Measurements from ENCODE around the gene DZIP1L.
"Not testable (repeated sequence)": the region's sequence is repeated elsewhere in the genome, so short reads cannot be mapped to it uniquely, and the experiment has no call there.

Gene DZIP1L

DNA sequence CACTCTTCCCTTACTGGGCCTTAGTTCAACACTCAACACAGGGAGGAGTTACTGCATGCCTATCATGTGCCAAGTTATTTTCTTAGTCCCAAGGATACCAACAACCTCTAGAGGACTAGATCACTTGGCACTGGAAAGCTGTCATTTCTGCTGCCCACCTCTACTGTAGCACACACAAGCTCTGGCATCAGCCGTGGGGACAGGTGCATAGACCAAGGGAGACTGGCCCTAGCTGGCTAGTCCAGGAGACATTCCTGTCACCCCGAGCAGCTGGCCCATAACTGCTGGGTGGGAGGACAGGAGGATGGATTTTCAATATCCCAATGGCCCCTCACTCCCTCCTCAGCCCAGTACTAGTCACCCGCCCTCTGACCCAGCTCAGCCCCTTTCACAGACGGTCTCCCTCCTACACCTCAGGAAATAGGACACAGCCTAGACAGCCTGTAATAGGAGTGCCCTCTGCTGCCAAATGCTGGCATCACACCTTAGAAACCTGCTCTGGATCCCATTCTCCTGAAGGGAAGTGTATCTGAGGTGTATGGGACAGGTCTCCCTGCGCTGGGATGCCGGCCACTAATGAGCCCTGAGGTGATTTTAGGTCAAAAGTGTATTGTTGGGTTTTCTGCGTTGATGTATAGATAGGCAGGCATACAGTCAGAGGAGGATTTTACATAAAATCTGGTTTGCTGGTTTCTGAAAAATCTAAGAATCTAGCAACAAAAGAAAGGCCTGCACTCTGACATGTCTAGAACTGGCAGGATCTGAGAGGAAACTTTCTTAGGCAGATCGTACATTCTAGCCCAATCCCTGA lies 3.4 kb upstream of the DZIP1L start:
- Histone ChIP-seq H3K4me3 (ENCODE audit: low read depth in 1 of 5, low read length in 5 of 5) (peak overlapping the region in 2 of 5 donors; percentile 15 to 29), H3K9me3 (ENCODE audit: control insufficient read depth in 5 of 5, low read length in 5 of 5) (peaks cover 0 to 3% (median 0%) of the 10 kb centered on the region in 5 donors), H3K36me3 (ENCODE audit: control insufficient read depth in 5 of 5, insufficient read depth in 5 of 5, low read length in 5 of 5) (no peaks in the 10 kb centered on the region), H3K9ac (ENCODE audit: low read length in 5 of 5) (no peak overlapping the region), H3K27ac (ENCODE audit: low read depth, low read length) (peak overlapping the region; percentile 60), H3K4me1 (ENCODE audit: control insufficient read depth in 5 of 5, insufficient read depth in 5 of 5, low read length in 5 of 5) (peaks cover 8 to 36% (median 26%) of the 10 kb centered on the region in 5 donors), H3K27me3 (ENCODE audit: control insufficient read depth in 5 of 5, insufficient read depth in 4 of 5, low read length in 5 of 5) (no peaks in the 10 kb centered on the region)

DNA sequence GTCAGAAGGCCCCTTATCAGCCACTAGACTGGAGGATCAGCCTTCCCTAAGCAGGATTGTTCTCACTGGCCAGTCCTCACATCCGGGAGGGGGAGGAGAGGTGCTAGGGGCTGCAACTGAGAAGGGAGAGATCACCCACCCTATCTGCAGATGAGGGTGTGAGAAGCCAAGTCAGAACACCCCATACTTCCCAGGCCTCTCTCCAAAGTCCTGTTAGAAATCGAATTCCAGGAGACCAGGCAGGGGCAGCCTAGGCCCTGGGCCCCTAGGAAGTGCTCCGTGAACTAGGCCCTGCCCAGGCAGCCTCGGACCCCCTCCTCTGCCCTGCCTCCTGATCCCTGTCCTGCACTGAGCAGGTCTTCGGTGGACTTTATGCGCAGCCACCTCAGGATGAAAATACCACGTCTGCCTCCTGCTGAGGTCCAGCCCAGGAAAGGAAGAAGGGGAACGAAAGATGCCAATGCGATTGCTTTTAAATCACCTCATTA lies 933 bp downstream of the DZIP1L start:
- Histone ChIP-seq H3K4me1 (ENCODE audit: control insufficient read depth in 5 of 5, insufficient read depth in 5 of 5, low read length in 5 of 5) (peaks cover 9 to 52% (median 43%) of the 10 kb centered on the region in 5 donors), H3K9me3 (ENCODE audit: control insufficient read depth in 5 of 5, low read length in 5 of 5) (no peaks in the 10 kb centered on the region), H3K36me3 (ENCODE audit: control insufficient read depth in 5 of 5, insufficient read depth in 5 of 5, low read length in 5 of 5) (peaks cover 0 to 4% (median 0%) of the 10 kb centered on the region in 5 donors), H3K27me3 (ENCODE audit: control insufficient read depth in 5 of 5, insufficient read depth in 4 of 5, low read length in 5 of 5) (no peaks in the 10 kb centered on the region), H3K27ac (ENCODE audit: low read depth, low read length) (peak overlapping the region; percentile 84), H3K4me3 (ENCODE audit: low read depth in 1 of 5, low read length in 5 of 5) (peak overlapping the region; percentile 76 to 90 (median 83)), H3K9ac (ENCODE audit: low read length in 5 of 5) (peak overlapping the region; percentile 76 to 97 (median 90))

DNA sequence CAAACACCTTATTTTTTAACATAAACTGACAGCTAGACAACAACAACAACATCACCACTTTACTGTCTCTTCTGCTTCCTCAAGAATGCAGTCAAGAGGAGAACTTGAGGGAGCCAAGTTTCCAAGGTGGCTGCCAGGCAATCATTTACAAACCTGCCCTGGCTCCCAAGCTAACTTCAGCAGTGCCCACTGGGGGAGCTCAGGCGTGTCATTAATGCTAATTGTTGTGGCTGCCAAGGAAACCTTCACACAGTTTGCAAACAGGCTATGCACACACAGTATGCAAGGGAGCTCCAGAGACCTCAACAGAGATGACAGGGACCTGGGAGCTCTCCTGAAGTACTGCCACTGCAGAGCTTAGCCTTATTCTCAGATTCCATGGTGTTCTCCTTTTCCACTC lies 2.1 kb downstream of the DZIP1L start:
- peaks cover 6 to 45% (median 38%) of the 10 kb centered on the region in 5 donors for H3K4me1 ChIP-seq (ENCODE audit: control insufficient read depth in 5 of 5, insufficient read depth in 5 of 5, low read length in 5 of 5)
- peaks cover 0 to 4% (median 0%) of the 10 kb centered on the region in 5 donors for H3K36me3 ChIP-seq (ENCODE audit: control insufficient read depth in 5 of 5, insufficient read depth in 5 of 5, low read length in 5 of 5)
- H3K4me3 ChIP-seq (ENCODE audit: low read depth in 1 of 5, low read length in 5 of 5): peak overlapping the region in 2 of 5 donors; percentile 13
- no peaks in the 10 kb centered on the region for H3K9me3 ChIP-seq (ENCODE audit: control insufficient read depth in 5 of 5, low read length in 5 of 5)
- no peaks in the 10 kb centered on the region for H3K27me3 ChIP-seq (ENCODE audit: control insufficient read depth in 5 of 5, insufficient read depth in 4 of 5, low read length in 5 of 5)
- peak overlapping the region; percentile 84 for H3K27ac ChIP-seq (ENCODE audit: low read depth, low read length)
- no peak overlapping the region for H3K9ac ChIP-seq (ENCODE audit: low read length in 5 of 5)

DNA sequence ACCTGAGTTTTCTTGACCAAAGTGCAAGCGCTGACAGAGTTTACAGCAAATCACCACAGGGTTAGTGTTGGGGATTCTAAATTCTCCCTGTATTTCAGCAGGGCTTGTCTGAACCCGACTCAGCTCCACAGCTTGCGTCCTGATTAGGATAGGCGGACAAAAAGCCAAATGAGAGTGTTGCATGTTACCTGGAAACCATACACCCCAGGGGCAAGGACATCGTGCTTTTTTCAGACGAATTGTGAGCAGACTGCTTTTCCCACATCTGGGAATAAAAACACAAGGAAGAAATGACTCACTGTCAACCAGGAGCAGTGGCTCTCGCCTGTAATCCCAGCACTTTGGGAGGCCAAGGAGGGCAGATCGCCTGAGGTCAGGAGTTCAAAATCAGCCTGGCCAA lies 3.0 kb downstream of the DZIP1L start:
- H3K9ac ChIP-seq (ENCODE audit: low read length in 5 of 5): no peak overlapping the region
- H3K27me3 ChIP-seq (ENCODE audit: control insufficient read depth in 5 of 5, insufficient read depth in 4 of 5, low read length in 5 of 5): no peaks in the 10 kb centered on the region
- H3K27ac ChIP-seq (ENCODE audit: low read depth, low read length): no peak overlapping the region
- H3K9me3 ChIP-seq (ENCODE audit: control insufficient read depth in 5 of 5, low read length in 5 of 5): no peaks in the 10 kb centered on the region
- no peak overlapping the region for H3K4me3 ChIP-seq (ENCODE audit: low read depth in 1 of 5, low read length in 5 of 5)
- H3K4me1 ChIP-seq (ENCODE audit: control insufficient read depth in 5 of 5, insufficient read depth in 5 of 5, low read length in 5 of 5): peaks cover 6 to 40% (median 34%) of the 10 kb centered on the region in 5 donors
- H3K36me3 ChIP-seq (ENCODE audit: control insufficient read depth in 5 of 5, insufficient read depth in 5 of 5, low read length in 5 of 5): peaks cover 0 to 9% (median 0%) of the 10 kb centered on the region in 5 donors

DNA sequence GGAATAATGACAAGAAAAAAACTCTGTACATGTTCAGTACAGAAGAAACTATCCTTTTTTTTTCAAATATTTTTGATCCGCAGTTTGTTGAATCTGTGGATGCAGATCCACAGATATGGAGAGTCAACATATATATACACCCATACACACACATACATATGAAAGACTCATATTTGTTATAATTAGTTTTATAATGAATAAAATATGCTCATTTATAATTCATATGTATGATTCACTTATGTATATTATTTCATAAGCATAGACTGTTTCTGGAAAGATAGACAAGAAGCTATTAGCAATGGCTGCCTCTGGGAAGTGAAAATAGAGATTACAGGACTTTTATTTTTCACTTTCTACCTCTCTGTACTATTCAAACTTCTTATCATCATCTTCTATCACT lies 9.8 kb downstream of the DZIP1L start:
- no peak overlapping the region for H3K4me3 ChIP-seq (ENCODE audit: low read depth in 1 of 5, low read length in 5 of 5)
- H3K4me1 ChIP-seq (ENCODE audit: control insufficient read depth in 5 of 5, insufficient read depth in 5 of 5, low read length in 5 of 5): peaks cover 0 to 6% (median 0%) of the 10 kb centered on the region in 5 donors
- no peak overlapping the region for H3K9ac ChIP-seq (ENCODE audit: low read length in 5 of 5)
- H3K27me3 ChIP-seq (ENCODE audit: control insufficient read depth in 5 of 5, insufficient read depth in 4 of 5, low read length in 5 of 5): no peaks in the 10 kb centered on the region
- peaks cover 8 to 40% (median 27%) of the 10 kb centered on the region in 5 donors for H3K36me3 ChIP-seq (ENCODE audit: control insufficient read depth in 5 of 5, insufficient read depth in 5 of 5, low read length in 5 of 5)
- H3K9me3 ChIP-seq (ENCODE audit: control insufficient read depth in 5 of 5, low read length in 5 of 5): no peaks in the 10 kb centered on the region
- no peak overlapping the region for H3K27ac ChIP-seq (ENCODE audit: low read depth, low read length)

DNA sequence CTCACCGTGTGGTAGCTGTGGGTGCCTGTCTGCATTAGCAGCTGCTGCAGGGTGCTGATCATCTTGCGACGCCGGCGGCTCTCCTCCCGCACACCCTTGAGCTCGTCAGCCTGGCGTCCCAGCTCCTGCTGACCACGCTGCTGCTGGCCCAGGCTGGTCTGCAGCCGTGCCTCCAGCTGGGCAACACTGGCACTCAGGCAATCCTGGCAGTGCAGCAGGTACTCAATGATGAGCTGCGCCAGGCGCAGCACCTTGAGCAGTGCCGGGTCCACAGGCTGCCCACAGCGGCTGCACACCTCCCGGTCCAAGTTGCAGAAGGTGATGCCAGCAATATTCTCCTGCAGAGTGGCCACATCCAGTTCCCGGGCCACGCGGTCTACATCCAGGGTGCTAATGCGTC lies 11.9 kb downstream of the DZIP1L start:
- no peak overlapping the region for H3K4me3 ChIP-seq (ENCODE audit: low read depth in 1 of 5, low read length in 5 of 5)
- no peak overlapping the region for H3K9ac ChIP-seq (ENCODE audit: low read length in 5 of 5)
- H3K27ac ChIP-seq (ENCODE audit: low read depth, low read length): no peak overlapping the region
- peaks cover 8 to 47% (median 27%) of the 10 kb centered on the region in 5 donors for H3K36me3 ChIP-seq (ENCODE audit: control insufficient read depth in 5 of 5, insufficient read depth in 5 of 5, low read length in 5 of 5)
- peaks cover 0 to 21% (median 6%) of the 10 kb centered on the region in 5 donors for H3K4me1 ChIP-seq (ENCODE audit: control insufficient read depth in 5 of 5, insufficient read depth in 5 of 5, low read length in 5 of 5)
- no peaks in the 10 kb centered on the region for H3K9me3 ChIP-seq (ENCODE audit: control insufficient read depth in 5 of 5, low read length in 5 of 5)
- no peaks in the 10 kb centered on the region for H3K27me3 ChIP-seq (ENCODE audit: control insufficient read depth in 5 of 5, insufficient read depth in 4 of 5, low read length in 5 of 5)

DNA sequence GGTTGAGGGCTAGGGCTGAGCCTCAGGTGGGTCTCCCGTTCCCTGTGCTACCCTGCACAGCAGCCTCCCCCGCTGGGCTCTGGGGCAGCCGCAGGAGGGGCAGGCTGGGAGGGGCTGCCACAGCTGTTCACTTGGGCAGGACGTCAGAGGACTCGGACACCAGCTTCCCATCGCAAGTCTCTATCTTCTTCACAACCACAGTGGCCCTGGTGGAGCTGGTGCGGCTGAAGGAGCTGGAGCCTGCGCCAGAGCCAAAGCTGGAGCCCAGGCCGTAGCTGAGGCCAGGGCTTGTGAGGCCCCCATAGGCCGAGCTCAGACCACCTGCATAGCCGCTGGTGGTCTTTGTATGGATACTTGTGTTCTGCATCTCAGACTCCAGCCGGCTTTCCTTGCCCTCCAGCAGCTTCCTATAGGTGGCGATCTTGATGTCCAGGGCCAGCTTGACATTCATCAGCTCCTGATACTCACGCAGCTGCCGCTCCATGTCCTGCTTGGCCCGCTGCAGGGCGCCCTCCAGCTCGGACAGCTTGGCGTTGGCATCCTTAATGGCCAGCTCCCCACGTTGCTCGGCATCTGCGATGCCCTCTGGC lies 14.0 kb downstream of the DZIP1L start:
- H3K4me3 ChIP-seq (ENCODE audit: low read depth in 1 of 5, low read length in 5 of 5); H3K27ac ChIP-seq (ENCODE audit: low read depth, low read length); H3K9ac ChIP-seq (ENCODE audit: low read length in 5 of 5); H3K9me3 ChIP-seq (ENCODE audit: control insufficient read depth in 5 of 5, low read length in 5 of 5); H3K27me3 ChIP-seq (ENCODE audit: control insufficient read depth in 5 of 5, insufficient read depth in 4 of 5, low read length in 5 of 5): not testable (repeated sequence)
- H3K4me1 ChIP-seq (ENCODE audit: control insufficient read depth in 5 of 5, insufficient read depth in 5 of 5, low read length in 5 of 5): peaks cover 0 to 21% (median 6%) of the 10 kb centered on the region in 5 donors
- H3K36me3 ChIP-seq (ENCODE audit: control insufficient read depth in 5 of 5, insufficient read depth in 5 of 5, low read length in 5 of 5): peaks cover 6 to 53% (median 32%) of the 10 kb centered on the region in 5 donors

DNA sequence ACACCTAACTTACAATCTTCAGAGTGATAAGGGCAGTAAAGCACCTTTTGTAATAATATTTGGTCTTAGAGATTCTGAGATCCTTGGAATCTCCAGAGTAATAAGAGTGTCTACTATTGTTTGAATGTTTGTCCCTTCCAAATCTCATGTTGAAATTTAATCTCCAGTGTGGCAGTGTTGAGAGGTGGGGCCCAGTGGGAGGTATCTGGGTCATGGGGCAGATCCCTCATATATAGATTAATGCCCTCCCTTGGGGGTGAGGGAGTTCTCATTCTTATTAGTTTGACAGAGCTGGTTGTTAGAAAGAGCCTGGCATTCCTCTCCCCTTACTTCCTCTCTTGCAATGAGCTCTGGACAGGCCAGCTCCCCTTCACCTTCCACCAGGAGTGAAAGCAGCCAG lies 16.0 kb downstream of the DZIP1L start:
- Histone ChIP-seq H3K4me3 (ENCODE audit: low read depth in 1 of 5, low read length in 5 of 5) (no peak overlapping the region), H3K9me3 (ENCODE audit: control insufficient read depth in 5 of 5, low read length in 5 of 5) (no peaks in the 10 kb centered on the region), H3K27me3 (ENCODE audit: control insufficient read depth in 5 of 5, insufficient read depth in 4 of 5, low read length in 5 of 5) (no peaks in the 10 kb centered on the region), H3K27ac (ENCODE audit: low read depth, low read length) (peak overlapping the region; percentile 55), H3K4me1 (ENCODE audit: control insufficient read depth in 5 of 5, insufficient read depth in 5 of 5, low read length in 5 of 5) (peaks cover 0 to 15% (median 6%) of the 10 kb centered on the region in 5 donors), H3K9ac (ENCODE audit: low read length in 5 of 5) (no peak overlapping the region), H3K36me3 (ENCODE audit: control insufficient read depth in 5 of 5, insufficient read depth in 5 of 5, low read length in 5 of 5) (peaks cover 10 to 61% (median 38%) of the 10 kb centered on the region in 5 donors)

DNA sequence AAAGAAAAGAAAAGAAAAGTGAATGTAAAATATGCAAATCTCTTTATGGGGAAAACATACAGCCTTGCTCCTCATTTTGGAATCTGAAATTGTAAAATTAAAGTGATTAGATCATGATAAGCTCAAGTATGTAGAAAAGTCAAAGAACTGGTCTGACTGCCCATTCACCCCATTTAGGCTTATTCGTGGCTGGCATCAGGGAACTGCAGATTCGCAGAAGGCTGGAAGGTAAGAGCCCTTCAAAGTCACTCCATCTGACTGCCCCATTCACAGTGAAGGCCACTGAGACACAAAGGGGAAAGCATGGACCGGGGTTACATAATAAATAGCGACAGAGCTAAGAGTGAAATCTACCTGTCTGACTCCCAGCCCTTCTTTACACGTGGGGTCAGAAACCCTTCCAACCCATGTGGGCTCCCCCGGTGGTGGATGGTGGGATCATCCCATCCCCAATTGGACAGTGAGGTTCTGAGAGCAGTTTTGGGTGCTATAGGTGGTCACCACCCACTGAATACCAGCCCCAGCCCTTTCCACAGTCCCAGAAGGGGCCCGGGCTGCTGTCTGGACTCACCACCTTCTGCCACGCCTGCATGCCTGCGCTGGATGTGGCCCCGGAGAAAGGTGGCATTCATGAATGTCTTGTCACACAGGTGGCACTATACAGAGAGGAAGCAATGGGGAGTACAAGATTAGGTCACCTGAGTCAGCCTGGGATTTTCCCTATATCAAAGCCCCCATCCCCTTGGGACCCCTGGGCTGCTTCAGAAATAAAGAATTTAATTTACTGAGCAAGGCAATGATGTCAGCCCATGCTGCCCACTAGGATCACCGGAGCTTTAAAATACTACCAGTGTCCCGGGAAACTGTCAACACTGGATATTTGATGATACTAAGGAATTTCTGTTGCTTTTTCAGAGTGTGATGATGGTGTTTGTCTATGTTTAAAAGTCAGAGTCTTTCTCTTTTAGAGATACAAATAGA lies 17.9 kb downstream of the DZIP1L start:
- Histone ChIP-seq H3K36me3 (ENCODE audit: control insufficient read depth in 5 of 5, insufficient read depth in 5 of 5, low read length in 5 of 5) (peaks cover 19 to 59% (median 27%) of the 10 kb centered on the region in 5 donors), H3K9ac (ENCODE audit: low read length in 5 of 5) (no peak overlapping the region)

More for the DNA sequence above, 17.9 kb downstream of the DZIP1L start:
- H3K9me3 ChIP-seq (ENCODE audit: control insufficient read depth in 5 of 5, low read length in 5 of 5): peaks cover 0 to 2% (median 0%) of the 10 kb centered on the region in 5 donors
- H3K27ac ChIP-seq (ENCODE audit: low read depth, low read length): no peak overlapping the region
- no peaks in the 10 kb centered on the region for H3K27me3 ChIP-seq (ENCODE audit: control insufficient read depth in 5 of 5, insufficient read depth in 4 of 5, low read length in 5 of 5)
- no peak overlapping the region for H3K4me3 ChIP-seq (ENCODE audit: low read depth in 1 of 5, low read length in 5 of 5)
- peaks cover 0 to 15% (median 6%) of the 10 kb centered on the region in 5 donors for H3K4me1 ChIP-seq (ENCODE audit: control insufficient read depth in 5 of 5, insufficient read depth in 5 of 5, low read length in 5 of 5)
